GM20000 (cell line): ENCODE measurements around the gene FARP1.
A peak's percentile ranks its signal among the peaks of the same experiment; 100 is the strongest.

Source experiments
- DNase-seq: peaks from one replicate; pipeline ENCODE4 v3.0.0; 2012; ENCODE audit warnings: low spot score
- TF ChIP-seq, protein P1 (sequence below): IDR thresholded peaks from 2 replicates; pipeline ENCODE4 v1.5.1; 2012; ENCODE audit warnings: mild to moderate bottlenecking, control low read depth; ENCODE audit errors: extremely low read depth, missing control alignments

FARP1 gene

DNA sequence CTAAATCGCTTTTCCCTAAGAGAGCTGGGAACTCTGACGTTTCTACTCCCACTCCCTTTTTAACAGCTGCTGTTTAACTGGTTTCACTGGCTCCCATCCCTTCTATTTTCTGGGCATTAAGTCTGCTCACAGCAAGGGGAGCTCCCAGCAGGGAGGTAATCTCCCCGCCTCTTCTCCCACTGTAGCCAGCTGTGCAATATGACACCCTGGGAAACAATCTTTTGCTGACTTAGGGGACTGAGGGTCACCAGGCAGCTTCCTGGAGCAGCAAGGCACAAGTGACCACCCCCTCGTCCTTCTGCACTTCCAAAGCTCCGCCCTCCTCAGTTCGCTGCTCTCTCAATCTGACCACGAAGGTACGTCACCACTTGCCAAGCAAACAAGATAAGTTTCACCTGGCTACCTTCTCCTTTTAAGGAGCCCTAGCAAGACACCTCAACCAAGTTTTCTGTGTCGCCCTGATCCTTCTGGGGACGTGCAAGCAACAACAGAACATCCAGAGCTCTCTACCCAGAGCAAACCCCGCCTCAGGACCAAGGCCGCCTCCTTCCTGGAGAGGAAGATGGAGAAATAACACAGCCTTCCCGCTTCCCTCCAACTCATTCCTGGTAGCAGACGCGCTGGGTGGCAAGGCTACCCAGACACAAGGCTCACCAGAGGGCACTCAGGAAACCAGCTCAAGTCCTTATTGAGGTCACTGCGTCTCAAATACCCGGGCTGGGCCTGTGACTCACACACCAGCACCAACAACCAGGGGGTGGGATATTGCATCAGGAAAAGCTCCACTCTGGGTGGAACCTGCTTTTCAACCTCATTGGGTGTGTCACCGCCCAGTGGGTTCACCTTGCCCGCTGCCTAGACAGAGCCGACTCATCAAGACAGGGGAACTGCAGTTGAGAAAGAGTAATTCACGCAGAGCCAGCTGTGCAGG lies 341.7 kb downstream of the FARP1 start:
- TF ChIP-seq, protein P1, sequence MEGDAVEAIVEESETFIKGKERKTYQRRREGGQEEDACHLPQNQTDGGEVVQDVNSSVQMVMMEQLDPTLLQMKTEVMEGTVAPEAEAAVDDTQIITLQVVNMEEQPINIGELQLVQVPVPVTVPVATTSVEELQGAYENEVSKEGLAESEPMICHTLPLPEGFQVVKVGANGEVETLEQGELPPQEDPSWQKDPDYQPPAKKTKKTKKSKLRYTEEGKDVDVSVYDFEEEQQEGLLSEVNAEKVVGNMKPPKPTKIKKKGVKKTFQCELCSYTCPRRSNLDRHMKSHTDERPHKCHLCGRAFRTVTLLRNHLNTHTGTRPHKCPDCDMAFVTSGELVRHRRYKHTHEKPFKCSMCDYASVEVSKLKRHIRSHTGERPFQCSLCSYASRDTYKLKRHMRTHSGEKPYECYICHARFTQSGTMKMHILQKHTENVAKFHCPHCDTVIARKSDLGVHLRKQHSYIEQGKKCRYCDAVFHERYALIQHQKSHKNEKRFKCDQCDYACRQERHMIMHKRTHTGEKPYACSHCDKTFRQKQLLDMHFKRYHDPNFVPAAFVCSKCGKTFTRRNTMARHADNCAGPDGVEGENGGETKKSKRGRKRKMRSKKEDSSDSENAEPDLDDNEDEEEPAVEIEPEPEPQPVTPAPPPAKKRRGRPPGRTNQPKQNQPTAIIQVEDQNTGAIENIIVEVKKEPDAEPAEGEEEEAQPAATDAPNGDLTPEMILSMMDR: no peak
- peak; percentile 59 for DNase-seq

GRCh38 chr13:98485561-98485960 lies 342.7 kb downstream of the FARP1 start:
- DNase-seq: no peak
- TF ChIP-seq, protein P1: no peak

- no peak for DNase-seq
- TF ChIP-seq, protein P1: no peak
These were observed 343.5 kb downstream of the FARP1 start for GRCh38 chr13:98486412-98486811.

DNA sequence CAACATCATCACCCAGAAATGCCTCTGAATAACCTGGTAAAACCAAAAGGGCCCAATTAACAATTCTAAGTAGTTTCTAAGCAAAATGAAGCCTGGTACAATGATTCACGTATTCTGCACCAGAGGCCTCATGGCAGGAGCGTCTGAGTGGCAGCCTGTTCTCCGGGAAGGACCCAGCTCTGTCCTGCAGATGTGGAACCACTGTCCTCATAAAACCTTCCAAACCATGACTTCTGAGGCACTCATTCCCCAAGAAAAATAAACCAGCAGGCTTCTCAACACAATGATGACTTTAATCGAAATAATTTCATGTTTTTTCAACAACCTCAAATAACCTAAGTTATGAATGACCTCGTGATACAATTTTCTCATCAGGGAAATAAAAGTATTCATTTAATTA lies 344.1 kb downstream of the FARP1 start:
- TF ChIP-seq, protein P1: no peak
- DNase-seq: no peak

DNA sequence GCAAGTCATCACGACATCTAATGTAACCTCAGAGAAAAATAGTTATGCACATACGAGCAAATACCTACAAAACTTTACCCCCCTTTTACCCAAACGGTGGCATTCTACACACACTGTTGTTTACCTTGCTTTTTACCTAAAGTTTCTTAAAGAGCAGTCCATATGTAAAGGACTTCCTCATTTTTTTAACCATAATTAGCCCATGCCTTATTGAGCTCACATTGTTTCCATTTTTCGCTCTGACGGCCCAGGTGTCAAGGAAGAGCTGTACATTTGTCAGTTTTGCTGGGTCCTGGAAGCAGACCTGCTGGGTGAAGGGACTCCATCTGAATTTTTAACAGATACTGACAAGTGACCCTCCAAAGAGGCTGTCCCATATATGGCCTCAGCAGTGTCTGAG lies 344.6 kb downstream of the FARP1 start:
- TF ChIP-seq, protein P1: no peak
- DNase-seq: no peak

DNA sequence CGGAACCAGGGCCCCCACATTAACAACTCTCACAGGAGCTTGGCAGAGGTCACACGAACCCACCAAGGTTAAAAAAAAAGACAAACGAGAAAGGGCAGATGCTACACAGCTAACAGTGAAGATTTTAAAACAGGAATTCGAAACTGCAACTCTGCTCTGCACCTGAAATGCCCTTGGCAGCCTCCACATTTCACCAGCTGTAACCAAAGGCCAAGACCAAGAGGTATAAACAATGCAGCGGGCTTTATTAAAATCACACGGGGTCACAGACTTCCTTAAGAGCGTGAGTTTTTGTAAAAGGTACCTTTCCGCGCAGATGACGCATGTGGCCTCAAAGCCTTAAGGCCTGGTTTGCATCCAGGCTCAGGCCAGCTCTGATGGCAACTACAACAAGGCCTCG lies 345.8 kb downstream of the FARP1 start:
- no peak for DNase-seq
- TF ChIP-seq, protein P1: no peak

- no peak for DNase-seq
- TF ChIP-seq, protein P1: no peak
These were observed 346.7 kb downstream of the FARP1 start for GRCh38 chr13:98489446-98490194.
